Measurements from ENCODE around the gene ZNF616.
A peak's percentile ranks its signal among the peaks of the same experiment; 100 is the strongest.

ZNF616 gene

GRCh38 chr19:52094526-52095130, 45.1 kb downstream of the ZNF616 start:
- Histone ChIP-seq H3K4me3 (replicated peaks; ENCODE audit: low read depth, low read length) (peak overlapping the region; percentile 59), H3K27me3 (replicated peaks; ENCODE audit: control insufficient read depth, insufficient read depth, low read length) (no peaks in the 10 kb centered on the region), H3K36me3 (ENCODE audit: control insufficient read depth, insufficient read depth, low read length) (no peaks in the 10 kb centered on the region)
- no peak for TF ChIP-seq CTCF (IDR thresholded peaks at IDR 0.05; ENCODE audit: insufficient read depth, low read length, poor library complexity, severe bottlenecking)
- DNase-seq (ENCODE audit: extremely low read depth, insufficient read length): no peak

GRCh38 chr19:52086481-52086880, 53.3 kb downstream of the ZNF616 start:
- H3K36me3 ChIP-seq (ENCODE audit: control insufficient read depth, insufficient read depth, low read length): no peaks in the 10 kb centered on the region; the same call in 1 of the 2 replicates
- H3K4me3 ChIP-seq (replicated peaks; ENCODE audit: low read depth, low read length): no peak overlapping the region
- DNase-seq (ENCODE audit: extremely low read depth, insufficient read length): no peak
- no peaks in the 10 kb centered on the region for H3K27me3 ChIP-seq (replicated peaks; ENCODE audit: control insufficient read depth, insufficient read depth, low read length)
- TF ChIP-seq CTCF (IDR thresholded peaks at IDR 0.05; ENCODE audit: insufficient read depth, low read length, poor library complexity, severe bottlenecking): no peak

DNA sequence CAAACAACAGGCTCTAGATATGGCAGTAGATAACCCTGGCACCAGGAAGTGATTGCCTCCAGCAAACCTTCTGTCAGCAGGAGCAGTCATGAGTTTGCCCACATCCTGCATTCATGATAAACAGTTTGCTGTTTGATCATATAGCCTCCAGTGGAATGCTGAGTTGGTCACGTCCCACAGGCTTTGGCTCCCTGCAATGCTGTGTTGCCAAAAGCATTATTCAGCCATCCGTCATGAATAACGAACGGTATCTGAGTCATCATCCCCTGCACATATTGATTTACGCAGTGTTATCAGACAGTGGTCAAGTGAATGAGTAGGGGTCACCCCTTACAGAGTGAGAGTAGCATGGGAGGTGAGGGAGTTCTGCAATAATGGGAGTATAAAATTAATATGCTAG, 69.2 kb downstream of the ZNF616 start:
- no peak for TF ChIP-seq CTCF (IDR thresholded peaks at IDR 0.05; ENCODE audit: insufficient read depth, low read length, poor library complexity, severe bottlenecking)
- no peak for DNase-seq (ENCODE audit: extremely low read depth, insufficient read length)
- Histone ChIP-seq H3K27me3 (replicated peaks; ENCODE audit: control insufficient read depth, insufficient read depth, low read length) (no peaks in the 10 kb centered on the region), H3K36me3 (ENCODE audit: control insufficient read depth, insufficient read depth, low read length) (no peaks in the 10 kb centered on the region), H3K4me3 (replicated peaks; ENCODE audit: low read depth, low read length) (no peak overlapping the region)

DNA sequence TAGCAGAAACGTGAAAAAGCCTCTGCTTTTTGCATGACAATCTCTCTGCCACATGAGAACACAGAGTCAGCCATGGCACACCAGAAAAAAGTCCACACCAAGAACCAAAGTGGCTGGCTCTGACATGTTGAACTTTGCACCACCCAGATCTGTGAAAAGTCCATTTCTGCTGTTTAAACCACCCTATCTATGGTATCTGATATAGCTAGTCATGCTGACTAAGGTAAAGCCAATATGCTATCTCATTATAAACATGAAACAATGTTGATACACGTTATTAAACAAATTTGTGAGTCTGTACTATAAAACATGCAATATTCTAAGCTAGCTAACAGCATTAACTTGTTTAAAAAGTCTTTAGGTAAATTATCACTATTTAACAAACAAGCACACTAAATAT, 70.1 kb downstream of the ZNF616 start:
- DNase-seq (ENCODE audit: extremely low read depth, insufficient read length): no peak
- TF ChIP-seq CTCF (IDR thresholded peaks at IDR 0.05; ENCODE audit: insufficient read depth, low read length, poor library complexity, severe bottlenecking): no peak
- no peaks in the 10 kb centered on the region for H3K36me3 ChIP-seq (ENCODE audit: control insufficient read depth, insufficient read depth, low read length)
- no peak overlapping the region for H3K4me3 ChIP-seq (replicated peaks; ENCODE audit: low read depth, low read length)
- H3K27me3 ChIP-seq (replicated peaks; ENCODE audit: control insufficient read depth, insufficient read depth, low read length): no peaks in the 10 kb centered on the region

DNA sequence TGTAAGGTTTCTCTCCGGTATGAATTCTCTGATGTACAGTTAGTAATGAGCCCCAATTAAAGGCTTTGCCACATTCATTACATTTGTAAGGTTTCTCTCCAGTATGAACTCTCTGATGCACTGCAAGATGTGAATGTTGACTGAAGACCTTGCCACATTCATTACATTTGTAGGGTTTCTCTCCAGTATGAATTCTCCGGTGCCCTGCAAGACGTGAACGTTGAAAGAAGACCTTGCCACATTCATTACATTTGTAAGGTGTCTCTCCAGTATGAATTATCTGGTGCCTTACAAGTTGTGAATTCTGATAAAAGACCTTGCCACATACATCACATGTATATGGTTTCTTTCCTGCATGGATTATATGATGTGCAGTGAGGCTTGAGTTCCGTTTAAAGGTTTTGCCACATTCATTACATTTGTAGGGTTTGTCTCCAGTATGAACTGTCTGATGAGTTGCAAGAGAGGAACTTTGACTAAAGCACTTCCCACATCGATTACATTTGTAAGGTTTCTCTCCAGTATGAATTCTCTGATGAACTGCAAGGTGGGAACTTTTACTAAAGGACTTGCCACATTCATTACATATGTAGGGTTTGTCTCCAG, 73.4 kb downstream of the ZNF616 start:
- Histone ChIP-seq H3K36me3 (ENCODE audit: control insufficient read depth, insufficient read depth, low read length) (no peaks in the 10 kb centered on the region), H3K27me3 (replicated peaks; ENCODE audit: control insufficient read depth, insufficient read depth, low read length) (no peaks in the 10 kb centered on the region)
- no peak for DNase-seq (ENCODE audit: extremely low read depth, insufficient read length)

More for the DNA sequence above, 73.4 kb downstream of the ZNF616 start:
- H3K4me3 ChIP-seq (replicated peaks; ENCODE audit: low read depth, low read length): no peak overlapping the region
- TF ChIP-seq CTCF (IDR thresholded peaks at IDR 0.05; ENCODE audit: insufficient read depth, low read length, poor library complexity, severe bottlenecking): no peak
